GM23248 (cell line): ENCODE data around the gene TIMM10B. TPM values are rescaled to one million over a fixed set of nuclear protein-coding genes. Genes with fewer than 3 reads are reported as not detected.

Source experiments
- DNase-seq: peaks from one replicate; pipeline ENCODE4 v3.0.0-alpha.2; 2015
- H2AFZ ChIP-seq: fragments of 200-600 bp; sonication (generic); 2 replicates; pipeline ENCODE4 v1.6.1; 2016; ENCODE audit warnings: antibody characterized with exemption
- H3F3A ChIP-seq: fragments of 200-600 bp; sonication (generic); 2 replicates; pipeline ENCODE4 v1.6.1; 2016; ENCODE audit warnings: mild to moderate bottlenecking, antibody characterized with exemption, mixed run types; ENCODE audit not compliant: insufficient read depth
- H3K27ac ChIP-seq: fragments of 200-600 bp; sonication (generic); 2 replicates; pipeline ENCODE4 v1.5.1; 2016; ENCODE audit warnings: mild to moderate bottlenecking
- H3K27me3 ChIP-seq: fragments of 200-600 bp; sonication (generic); replicated peaks from 2 replicates; pipeline ENCODE4 v1.6.1; 2016; ENCODE audit warnings: mild to moderate bottlenecking; ENCODE audit not compliant: insufficient read depth
- H3K36me3 ChIP-seq: fragments of 200-600 bp; sonication (generic); 2 replicates; pipeline ENCODE4 v1.6.1; 2016; ENCODE audit warnings: low read depth, mild to moderate bottlenecking
- H3K4me1 ChIP-seq: fragments of 200-600 bp; sonication (generic); 2 replicates; pipeline ENCODE4 v1.6.1; 2016; ENCODE audit warnings: mild to moderate bottlenecking; ENCODE audit not compliant: insufficient read depth
- H3K4me2 ChIP-seq: fragments of 200-600 bp; sonication (generic); one replicate; pipeline ENCODE4 v1.6.1; 2016; ENCODE audit warnings: mild to moderate bottlenecking; ENCODE audit not compliant: unreplicated experiment
- H3K4me3 ChIP-seq: fragments of 200-600 bp; sonication (generic); 2 replicates; pipeline ENCODE4 v1.5.1; 2016; ENCODE audit warnings: mild to moderate bottlenecking
- H3K79me2 ChIP-seq: fragments of 200-600 bp; sonication (generic); 2 replicates; pipeline ENCODE4 v1.6.1; 2016; ENCODE audit warnings: mild to moderate bottlenecking; ENCODE audit not compliant: insufficient read depth
- H3K9ac ChIP-seq: fragments of 200-600 bp; sonication (generic); 2 replicates; pipeline ENCODE4 v1.6.1; 2016; ENCODE audit warnings: mild to moderate bottlenecking
- H3K9me2 ChIP-seq: fragments of 200-600 bp; sonication (generic); 2 replicates; pipeline ENCODE4 v1.6.1; 2016; ENCODE audit warnings: mixed run types, mild to moderate bottlenecking, moderate library complexity; ENCODE audit not compliant: insufficient read depth
- H3K9me3 ChIP-seq: fragments of 200-600 bp; sonication (generic); one replicate; pipeline ENCODE4 v1.6.1; 2017; ENCODE audit warnings: low read depth
- H4K20me1 ChIP-seq: fragments of 200-600 bp; sonication (generic); 2 replicates; pipeline ENCODE4 v1.6.0; 2016; ENCODE audit not compliant: insufficient read depth
- EZH2 ChIP-seq: fragments of 200-600 bp; sonication (generic); IDR thresholded peaks from 2 replicates; pipeline ENCODE4 v1.6.1; 2018; ENCODE audit warnings: antibody characterized with exemption, mild to moderate bottlenecking; ENCODE audit not compliant: insufficient read depth, poor library complexity, severe bottlenecking
- EZH2phosphoT487 ChIP-seq: fragments of 200-600 bp; sonication (generic); IDR thresholded peaks from 2 replicates; pipeline ENCODE4 v1.6.1; 2018; ENCODE audit warnings: antibody characterized with exemption, moderate library complexity, mild to moderate bottlenecking, low read depth; ENCODE audit not compliant: insufficient read depth
- WGBS, 2 experiments: methylation state at CpG; one replicate each; pipeline ENCODE4 v1.1.6; 2015 to 2017; ENCODE audit warnings: low lambda C conversion rate in 2 of 2, low coverage in 1 of 2; ENCODE audit errors: missing lambda C conversion rate in 2 of 2; 5-methylcytosine and 5-hydroxymethylcytosine counted together
- in situ Hi-C: fragments of 300-500 bp; cut with MboI; formaldehyde crosslinking; loops from 2 replicates; pipeline ENCODE4 v1.15.0; 2020
- polyA plus RNA-seq: library from polyadenylated mRNA; unstranded; fragments of >200 nt; fragmentation: Nextera tagmentation; extraction: Ambion mirVana; gene quantifications from 2 replicates; pipeline ENCODE4 v1.2.1, GENCODE V29; 2016
- total RNA-seq: library from RNA; depleted of rRNA; stranded (reverse); fragments of >200 nt; shearing (Covaris generic); gene quantifications from 2 replicates; pipeline ENCODE4 v1.2.3, GENCODE V29; 2014

Gene TIMM10B
- total and polyA plus RNA-seq, 2 experiments from 2014 or later, result 35.4 to 43.8 TPM

GRCh38 chr11:6476571-6476970 lies 4.7 kb upstream of the TIMM10B start:
- Histone ChIP-seq H3K27ac (no peak overlapping the region), H3K27me3 (no peaks in the 10 kb centered on the region), H3F3A (peaks cover 19% of the 10 kb centered on the region), H3K4me3 (no peak overlapping the region), H3K4me2 (no peak overlapping the region), H3K9ac (no peak overlapping the region), H3K9me2 (no peaks in the 10 kb centered on the region), H3K36me3 (no peaks in the 10 kb centered on the region), H2AFZ (no peak overlapping the region), H3K9me3 (no peaks in the 10 kb centered on the region), H4K20me1 (no peaks in the 10 kb centered on the region), H3K79me2 (peaks cover 48% of the 10 kb centered on the region), H3K4me1 (peaks cover 27% of the 10 kb centered on the region)
- WGBS, 2 experiments, result 94 to 98% methylated on average over 4 of the region's 4 CpGs
- in situ Hi-C loops, result no loop called here
- no peak for DNase-seq
- no peak for TF ChIP-seq EZH2phosphoT487
- no peak for TF ChIP-seq EZH2

DNA sequence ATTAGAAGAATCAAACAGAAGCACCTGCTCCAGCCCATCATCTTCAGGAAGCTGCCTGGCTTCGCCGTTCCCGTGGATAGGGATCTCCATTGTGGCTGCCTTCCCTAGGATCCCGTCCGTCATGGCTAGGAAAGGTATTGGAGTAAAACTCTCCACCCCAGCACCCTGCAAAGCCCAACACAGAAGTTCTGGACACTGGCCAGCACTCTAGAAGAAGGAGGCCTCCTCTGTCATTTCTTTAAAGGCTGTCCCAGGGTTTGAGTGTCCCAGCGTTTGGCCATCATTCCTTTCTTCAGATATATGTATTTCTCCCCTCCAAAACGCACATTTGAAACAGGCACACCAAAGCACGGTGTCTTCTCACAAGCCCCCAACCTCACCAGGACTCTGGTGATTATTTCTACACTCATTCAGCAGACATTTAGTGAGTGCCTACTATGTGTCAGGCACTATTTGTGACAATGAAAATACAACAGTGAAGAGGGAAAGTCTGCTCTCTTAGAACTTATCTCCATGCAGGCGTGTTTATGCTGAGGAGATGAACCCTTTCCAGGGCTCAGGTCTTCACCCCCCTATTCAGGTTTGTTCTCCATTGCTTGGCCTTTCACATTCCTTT lies 894 bp upstream of the TIMM10B start:
- Histone ChIP-seq H3K9me3 (no peaks in the 10 kb centered on the region), H3K9ac (peak overlapping the region; percentile 100), H3F3A (peaks cover 6% of the 10 kb centered on the region), H3K4me3 (peak overlapping the region; percentile 96), H3K36me3 (peaks cover 20% of the 10 kb centered on the region; the same call in 1 of the 2 replicates), H3K4me1 (peaks cover 21% of the 10 kb centered on the region), H3K27me3 (no peaks in the 10 kb centered on the region), H4K20me1 (no peaks in the 10 kb centered on the region), H3K79me2 (peaks cover 72% of the 10 kb centered on the region), H3K27ac (peak overlapping the region; percentile 94), H3K4me2 (peak overlapping the region; percentile 93), H3K9me2 (no peaks in the 10 kb centered on the region), H2AFZ (peak overlapping the region; percentile 77)
- DNase-seq, result peak; percentile 67
- TF ChIP-seq EZH2 (no peak), EZH2phosphoT487 (no peak)
- in situ Hi-C loops, result no loop called here
- WGBS, 2 experiments, result 40 to 45% methylated on average over 9 of the region's 9 CpGs

DNA sequence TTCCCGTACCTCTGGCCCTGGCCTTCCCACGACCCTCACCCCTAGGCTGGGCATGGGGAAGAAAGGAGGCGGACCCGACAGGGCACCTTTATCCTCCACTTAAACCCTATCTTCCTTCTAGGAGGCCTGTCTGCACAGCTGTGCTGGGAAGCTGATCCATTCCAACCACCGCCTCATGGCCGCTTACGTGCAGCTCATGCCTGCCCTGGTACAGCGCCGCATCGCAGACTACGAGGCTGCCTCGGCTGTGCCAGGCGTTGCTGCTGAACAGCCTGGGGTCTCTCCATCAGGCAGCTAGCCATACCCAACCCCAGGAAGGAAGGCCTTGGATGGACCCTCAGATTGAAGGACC lies 599 bp downstream of the TIMM10B start:
- Histone ChIP-seq H3K27ac (peak overlapping the region; percentile 94), H3K4me1 (peaks cover 19% of the 10 kb centered on the region), H3F3A (no peaks in the 10 kb centered on the region; the same call in none of the 2 replicates), H3K9me3 (no peaks in the 10 kb centered on the region), H4K20me1 (no peaks in the 10 kb centered on the region), H3K27me3 (no peaks in the 10 kb centered on the region), H3K9ac (peak overlapping the region; percentile 100), H3K36me3 (peaks cover 33% of the 10 kb centered on the region; the same call in 1 of the 2 replicates), H3K79me2 (peaks cover 87% of the 10 kb centered on the region), H2AFZ (peak overlapping the region; percentile 77), H3K4me3 (peak overlapping the region; percentile 96), H3K4me2 (peak overlapping the region; percentile 94), H3K9me2 (no peaks in the 10 kb centered on the region)
- in situ Hi-C loops, result no loop called here
- WGBS, 2 experiments, result 3 to 6% methylated on average over 13 of the region's 13 CpGs
- DNase-seq, result peak; percentile 60
- TF ChIP-seq EZH2, result no peak
- no peak for TF ChIP-seq EZH2phosphoT487

- Histone ChIP-seq H3K4me1 (peaks cover 19% of the 10 kb centered on the region), H3K4me2 (peak overlapping the region; percentile 94), H3F3A (no peaks in the 10 kb centered on the region; the same call in none of the 2 replicates), H3K9ac (peak overlapping the region; percentile 100), H3K36me3 (peaks cover 38% of the 10 kb centered on the region), H3K27me3 (no peaks in the 10 kb centered on the region), H3K4me3 (peak overlapping the region; percentile 96), H4K20me1 (no peaks in the 10 kb centered on the region), H3K9me2 (no peaks in the 10 kb centered on the region), H3K27ac (peak overlapping the region; percentile 94), H3K79me2 (peaks cover 90% of the 10 kb centered on the region), H2AFZ (no peak overlapping the region), H3K9me3 (no peaks in the 10 kb centered on the region)
- WGBS, 2 experiments, result 75 to 77% methylated on average over 4 of the region's 4 CpGs
- DNase-seq, result peak; percentile 52
- in situ Hi-C loops, result no loop called here
- TF ChIP-seq EZH2 (no peak), EZH2phosphoT487 (no peak)
These were observed 1.1 kb downstream of the TIMM10B start for GRCh38 chr11:6482441-6482840.
